IMR-90 (cell line): ENCODE data around the gene SCGB1D1.

Experiments used
- BHLHE40 ChIP-seq: fragments of 150-350 bp; IDR thresholded peaks from 2 replicates; pipeline ENCODE4 v1.6.1; 2016; ENCODE audit warnings: mild to moderate bottlenecking, low read depth, low read length
- MAZ ChIP-seq: IDR thresholded peaks from 2 replicates; pipeline ENCODE4 v1.6.1; 2012; ENCODE audit warnings: low read depth, mild to moderate bottlenecking, low read length, improper control_type of control experiment, moderate library complexity, borderline replicate concordance
- TF ChIP-seq, protein P1 (sequence below): conservative IDR thresholded peaks from 2 replicates; pipeline ENCODE4 v1.5.1; 2012; ENCODE audit warnings: mild to moderate bottlenecking, low read depth, low read length, improper control_type of control experiment

- TF ChIP-seq, protein P1, sequence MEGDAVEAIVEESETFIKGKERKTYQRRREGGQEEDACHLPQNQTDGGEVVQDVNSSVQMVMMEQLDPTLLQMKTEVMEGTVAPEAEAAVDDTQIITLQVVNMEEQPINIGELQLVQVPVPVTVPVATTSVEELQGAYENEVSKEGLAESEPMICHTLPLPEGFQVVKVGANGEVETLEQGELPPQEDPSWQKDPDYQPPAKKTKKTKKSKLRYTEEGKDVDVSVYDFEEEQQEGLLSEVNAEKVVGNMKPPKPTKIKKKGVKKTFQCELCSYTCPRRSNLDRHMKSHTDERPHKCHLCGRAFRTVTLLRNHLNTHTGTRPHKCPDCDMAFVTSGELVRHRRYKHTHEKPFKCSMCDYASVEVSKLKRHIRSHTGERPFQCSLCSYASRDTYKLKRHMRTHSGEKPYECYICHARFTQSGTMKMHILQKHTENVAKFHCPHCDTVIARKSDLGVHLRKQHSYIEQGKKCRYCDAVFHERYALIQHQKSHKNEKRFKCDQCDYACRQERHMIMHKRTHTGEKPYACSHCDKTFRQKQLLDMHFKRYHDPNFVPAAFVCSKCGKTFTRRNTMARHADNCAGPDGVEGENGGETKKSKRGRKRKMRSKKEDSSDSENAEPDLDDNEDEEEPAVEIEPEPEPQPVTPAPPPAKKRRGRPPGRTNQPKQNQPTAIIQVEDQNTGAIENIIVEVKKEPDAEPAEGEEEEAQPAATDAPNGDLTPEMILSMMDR, result no peak
- TF ChIP-seq MAZ, result no peak
- no peak for TF ChIP-seq BHLHE40
These were observed 20.1 kb upstream of the SCGB1D1 start for GRCh38 chr11:62169935-62170334.
